Measurements from ENCODE around the gene CALN1.

GRCh38 chr7:71974611-71975010, 437.5 kb downstream of the CALN1 start:
- TF ChIP-seq CTCF (IDR thresholded peaks at IDR 0.05; ENCODE audit: poor library complexity) (no peak), EZH2 (IDR thresholded peaks at IDR 0.05; ENCODE audit: borderline replicate concordance) (no peak), EZH2phosphoT487 (IDR thresholded peaks at IDR 0.05; ENCODE audit: low read depth, severe bottlenecking, unreplicated experiment) (no peak)
